ENCODE measurements around the gene ZC3H7A.

GRCh38 chr16:11722468-11722808 is 74.6 kb downstream of the ZC3H7A start:
- TF ChIP-seq CTCF (IDR thresholded peaks at IDR 0.05; ENCODE audit: low read length), result no peak
- TF ChIP-seq EZH2 (optimal IDR thresholded peaks at IDR 0.05; ENCODE audit: low read depth, low read length), result no peak
- no peak for TF ChIP-seq EZH2phosphoT487 (IDR thresholded peaks at IDR 0.05; ENCODE audit: low read length)
